ENCODE data around the gene DPM3.

The DPM3 gene

DNA sequence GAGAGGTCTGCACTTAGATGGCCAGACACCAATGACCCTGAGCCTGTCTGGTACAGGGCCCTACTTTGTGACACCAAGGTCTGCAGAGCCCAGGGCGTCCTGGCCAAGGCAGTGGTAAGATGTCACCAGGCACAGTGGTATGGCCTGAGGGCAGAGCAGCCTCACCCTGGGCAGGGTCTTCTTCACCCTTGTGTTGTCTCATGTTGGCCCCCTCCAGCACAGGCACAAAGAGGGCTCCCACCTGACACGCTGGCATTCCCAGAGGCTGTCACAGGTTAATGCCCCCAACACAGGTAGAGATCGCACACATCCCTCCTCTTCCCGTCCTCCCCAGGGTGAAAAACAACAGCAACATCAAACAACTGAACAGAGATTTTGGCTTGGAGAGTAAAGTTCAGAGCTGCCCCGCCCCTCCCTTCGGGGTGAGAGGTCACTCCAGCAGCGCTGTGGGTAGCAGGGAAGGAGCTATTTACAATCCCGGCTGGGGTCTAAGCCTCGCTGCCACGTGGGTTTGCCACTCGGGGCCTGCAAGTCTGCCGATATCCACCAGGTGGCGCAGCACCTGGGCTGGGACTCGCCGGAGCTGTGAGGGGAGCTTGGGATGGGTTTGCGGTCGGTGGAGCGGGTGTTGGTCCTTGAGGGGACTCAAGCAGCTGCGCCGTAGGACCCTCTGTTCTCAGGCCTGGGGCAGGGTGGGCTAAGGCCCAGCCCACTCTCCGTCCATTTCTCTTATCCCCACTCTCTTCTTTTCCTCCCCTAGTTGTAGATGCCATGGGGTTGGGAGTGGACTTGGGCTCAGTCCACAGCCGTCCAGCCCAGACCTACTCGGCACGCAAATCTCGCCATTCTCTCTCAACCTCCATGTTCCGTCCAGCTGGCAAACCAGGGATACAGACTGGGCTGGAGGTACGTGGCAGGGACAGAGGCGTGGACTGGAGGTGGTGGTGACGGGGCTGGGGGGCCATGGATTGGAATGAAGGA is 49.0 kb downstream of the DPM3 start:
- DNase-seq = peak; percentile 85

Measured in suppressor macrophage treated with lipopolysaccharide for 4 hours (primary cell).